GDM1 (cell line): ENCODE measurements around the gene COX19.
"Not testable (repeated sequence)": the region's sequence is repeated elsewhere in the genome, so short reads cannot be mapped to it uniquely, and the experiment has no call there.

ENCODE experiments used
- DNase-seq: peaks from one replicate; lab custom pipeline; 2025; lab: John Stamatoyannopoulos, UW

The COX19 gene

DNA sequence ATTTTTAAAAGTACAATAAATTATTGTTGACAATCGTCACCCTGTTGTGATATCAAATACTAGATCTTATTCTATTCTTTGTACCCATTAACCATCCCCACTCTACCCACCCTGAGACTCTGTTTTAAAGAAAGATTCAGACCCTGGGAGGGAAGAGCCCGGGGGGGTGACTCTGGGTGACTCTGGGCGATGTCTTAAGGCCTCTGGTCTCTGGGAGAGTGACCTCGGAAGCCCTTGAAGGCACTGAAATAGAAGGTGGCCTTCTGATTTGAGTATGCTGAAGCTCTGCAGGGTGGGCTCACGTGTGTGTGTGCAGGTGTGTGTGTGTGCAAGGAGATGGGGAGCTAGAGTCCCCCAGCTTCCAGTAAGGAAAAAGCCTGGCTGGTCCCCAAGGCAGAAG, 30.6 kb downstream of the COX19 start:
- no peak for DNase-seq

DNA sequence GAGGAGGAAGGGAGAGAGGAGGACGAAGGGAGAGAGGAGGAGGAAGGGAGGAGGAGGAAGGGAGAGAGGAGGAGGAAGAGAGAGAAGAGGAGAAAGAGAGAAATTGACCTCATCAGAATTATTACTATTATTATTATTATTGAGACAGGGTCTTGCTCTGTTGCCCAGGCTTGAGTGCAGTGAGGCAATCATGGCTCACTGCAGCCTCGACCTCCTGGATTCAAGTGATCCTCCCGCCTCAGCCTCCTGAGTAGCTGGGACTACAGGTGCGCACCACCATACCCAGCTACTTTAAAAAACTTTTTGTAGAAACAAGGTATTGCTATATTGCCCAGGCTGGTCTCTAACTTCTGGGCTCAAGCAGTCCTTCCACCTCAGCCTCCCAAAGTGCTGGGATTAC, 31.6 kb downstream of the COX19 start:
- DNase-seq = not testable (repeated sequence)

DNA sequence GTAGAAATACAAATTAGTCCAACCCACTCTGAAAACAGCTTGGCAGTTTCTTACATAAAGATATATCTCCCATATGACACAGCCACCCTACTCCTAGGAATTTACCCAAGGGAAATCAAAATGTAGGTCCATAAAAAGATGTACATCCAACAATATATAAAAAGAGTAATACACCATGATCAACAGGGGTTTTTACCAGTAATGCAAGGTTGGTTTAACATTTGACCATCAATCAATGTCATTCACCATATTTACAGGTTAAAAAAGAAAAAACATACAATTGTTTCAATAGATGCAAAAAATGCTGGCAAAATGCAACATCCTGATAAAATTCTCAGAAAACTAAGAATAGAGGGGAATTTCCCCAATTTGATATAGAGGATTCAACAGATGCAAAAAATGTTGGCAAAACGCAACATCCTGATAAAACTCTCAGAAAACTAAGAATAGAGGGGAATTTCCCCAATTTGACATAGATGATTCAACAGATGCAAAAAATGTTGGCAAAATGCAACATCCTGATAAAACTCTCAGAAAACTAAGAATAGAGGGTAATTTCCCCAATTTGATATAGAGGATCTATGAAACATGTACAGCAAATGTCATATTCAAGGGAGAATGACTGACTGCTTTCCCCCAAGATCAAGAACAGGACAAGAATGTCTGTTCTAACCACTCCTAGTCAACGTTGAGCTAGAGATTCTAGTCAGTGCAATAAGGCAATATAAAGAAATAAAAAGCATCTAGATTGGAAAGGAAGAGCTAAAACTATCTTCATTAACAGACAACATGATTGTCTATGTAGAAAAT, 34.5 kb downstream of the COX19 start:
- no peak for DNase-seq

DNA sequence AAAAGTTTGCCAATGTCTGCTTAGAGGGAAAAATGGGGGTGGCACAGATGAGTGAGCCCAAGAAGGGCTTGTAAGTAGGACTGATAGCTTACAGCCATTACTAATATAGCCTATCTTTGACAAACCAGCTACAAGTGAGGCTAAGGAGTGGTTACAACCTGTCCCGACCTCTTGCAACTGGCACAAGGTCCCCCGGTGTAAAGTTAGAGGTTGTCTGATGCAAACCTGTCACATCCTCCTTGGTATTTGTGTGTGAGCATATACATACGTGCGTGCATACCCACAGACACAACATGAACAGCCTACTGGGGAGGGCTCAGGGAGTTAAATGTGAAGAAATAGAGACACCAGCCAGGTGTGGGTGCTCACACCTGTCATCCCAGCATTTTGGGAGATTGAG, 35.5 kb downstream of the COX19 start:
- DNase-seq = no peak

DNA sequence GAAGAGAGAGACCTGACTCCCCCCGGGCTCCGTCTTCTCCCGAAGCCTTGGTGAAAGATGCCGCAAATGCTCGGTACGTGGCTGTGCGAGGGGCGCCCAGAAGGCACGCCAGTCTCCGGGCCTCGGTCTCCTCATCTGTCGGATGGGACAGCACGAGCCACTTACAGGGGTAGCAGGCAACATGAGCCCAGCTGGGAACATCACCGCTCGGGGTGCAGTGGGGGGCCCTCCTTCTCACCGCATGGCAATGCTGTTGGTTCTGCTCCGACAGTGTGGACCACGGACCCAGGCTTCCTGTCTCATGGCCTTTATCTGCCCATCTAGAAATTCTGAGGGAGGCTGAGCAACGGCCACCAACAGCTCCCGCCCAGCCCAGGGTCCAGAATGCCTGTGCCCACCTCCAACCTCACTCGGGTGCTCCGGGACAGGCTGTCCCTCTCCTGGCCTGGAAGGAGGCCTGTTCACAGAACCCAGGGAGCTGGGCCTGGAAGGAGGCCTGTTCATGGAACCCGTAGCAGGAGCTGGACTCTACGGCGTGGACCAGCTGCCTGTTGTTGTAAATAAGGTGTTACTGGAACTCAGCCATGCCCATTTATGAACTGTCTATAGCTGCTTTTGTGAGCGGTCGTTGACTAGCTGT, 36.7 kb downstream of the COX19 start:
- no peak for DNase-seq

DNA sequence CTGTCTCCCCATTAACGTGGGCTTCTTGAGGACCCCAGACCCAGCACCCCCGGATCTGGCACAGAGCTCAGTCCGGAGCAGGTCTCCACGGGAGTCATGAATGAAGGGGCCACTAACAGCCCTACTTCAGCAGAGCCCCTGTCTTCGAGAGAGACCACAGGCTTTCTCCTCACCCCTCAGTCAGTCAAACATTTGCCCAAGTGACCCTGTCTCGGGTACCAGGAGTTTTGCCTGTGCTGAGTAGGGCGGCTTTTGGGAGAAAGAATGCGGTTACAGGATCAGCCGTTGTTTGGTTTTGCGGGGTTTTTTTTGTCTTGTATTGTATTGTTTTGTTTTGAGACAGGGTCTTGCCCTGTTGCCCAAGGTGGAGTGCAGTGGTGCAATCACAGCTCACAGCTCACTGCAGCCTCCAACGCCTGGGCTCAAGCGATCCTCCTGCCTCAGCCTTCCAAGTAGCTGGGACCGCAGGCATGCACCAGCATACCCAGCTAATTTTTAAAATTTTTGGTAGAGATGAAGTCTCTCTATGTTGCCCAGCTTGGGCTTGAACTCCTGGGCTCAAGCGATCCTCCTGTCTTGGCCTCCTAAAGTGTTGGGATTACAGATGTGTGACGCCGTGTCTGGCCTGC, 37.4 kb downstream of the COX19 start:
- no peak for DNase-seq

DNA sequence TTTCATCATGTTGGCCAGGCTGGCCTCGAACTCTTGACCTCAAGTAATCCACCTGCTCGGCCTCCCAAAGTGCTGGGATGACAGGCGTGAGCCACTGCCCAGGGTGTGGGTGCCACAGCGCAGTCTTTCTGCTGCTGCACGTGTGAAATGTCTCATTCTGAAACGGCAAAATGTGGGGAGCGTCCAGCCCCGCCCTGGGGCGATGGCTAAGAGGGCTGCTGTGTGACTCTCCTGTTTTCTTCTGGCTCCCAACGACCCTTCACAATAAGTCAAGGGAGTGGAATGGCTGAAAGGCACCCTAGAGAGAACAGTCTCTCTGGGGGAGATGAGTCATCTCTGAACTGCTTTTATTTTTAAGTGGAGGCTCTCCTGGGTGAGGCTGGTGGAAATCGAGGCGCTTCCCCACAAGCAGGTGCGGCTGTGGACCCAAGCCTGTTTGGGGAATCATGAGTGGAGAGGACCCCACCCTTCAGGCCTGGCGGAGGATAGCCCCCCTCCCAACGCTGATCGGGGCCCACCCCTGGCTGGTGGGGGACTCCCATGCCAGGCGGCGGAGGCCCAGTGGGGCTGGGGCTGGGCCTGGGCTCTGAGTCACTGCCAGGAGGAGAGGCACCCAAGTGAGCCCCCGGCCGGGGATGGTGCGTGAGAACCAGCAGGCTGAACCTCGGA, 38.8 kb downstream of the COX19 start:
- DNase-seq = no peak

DNA sequence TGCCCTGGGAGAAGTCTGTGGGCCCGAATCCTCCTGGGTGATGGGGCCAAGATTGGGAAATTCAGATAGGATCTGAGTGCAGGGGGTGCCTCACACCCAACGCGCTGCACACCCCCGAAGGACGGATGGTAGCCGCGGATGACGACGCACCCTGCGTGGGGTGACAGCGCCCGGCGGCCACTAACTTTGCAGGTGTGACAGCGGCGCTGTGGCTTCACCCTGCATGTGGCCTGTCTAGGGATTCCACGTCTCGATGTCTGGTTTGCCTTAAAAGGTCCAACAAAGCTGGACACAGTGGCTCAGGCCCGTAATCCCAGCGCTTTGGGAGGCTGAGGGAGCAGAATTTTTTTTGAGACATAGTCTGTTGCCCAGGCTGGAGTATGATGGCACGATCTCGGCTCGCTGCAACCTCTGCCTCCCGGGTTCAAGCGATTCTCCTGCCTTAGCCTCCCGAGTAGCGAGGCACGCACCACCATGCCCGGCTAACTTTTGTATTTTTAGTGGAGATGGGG, 39.4 kb downstream of the COX19 start:
- no peak for DNase-seq

DNA sequence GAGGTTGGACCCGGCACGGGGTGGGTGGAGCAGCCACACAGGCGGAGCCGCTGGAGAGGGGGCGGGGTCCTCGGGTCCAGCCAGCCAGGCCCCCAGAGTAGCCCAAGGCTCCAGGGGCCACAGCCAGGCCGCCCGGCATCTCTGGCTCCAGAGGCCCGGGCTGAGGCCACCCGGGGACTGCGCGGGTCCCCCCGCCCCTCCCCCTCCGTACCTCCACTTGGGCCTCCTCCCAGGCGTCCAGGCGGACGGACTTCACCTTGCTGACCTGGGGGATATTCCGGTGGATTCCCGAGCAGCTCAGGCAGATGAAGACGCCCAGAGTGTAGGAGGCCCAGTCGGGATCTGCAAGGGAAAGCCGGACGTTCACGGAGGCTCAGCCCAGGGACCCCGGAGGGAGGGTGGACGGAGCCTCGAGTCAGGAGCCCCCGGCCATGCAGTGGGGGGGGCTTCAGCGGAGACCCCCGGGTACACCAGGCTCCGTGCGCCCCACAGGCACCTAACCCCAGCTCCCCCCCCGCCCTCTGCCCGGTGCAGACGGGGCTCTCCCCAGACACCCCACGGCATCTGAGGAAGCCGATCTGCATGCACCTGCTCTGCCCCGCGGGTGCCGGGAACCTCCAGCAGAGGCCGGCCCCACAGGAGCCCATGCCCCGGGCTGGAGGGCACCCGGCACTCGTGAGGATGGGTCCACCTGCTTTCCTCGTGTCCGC, 40.0 kb downstream of the COX19 start:
- DNase-seq = no peak

DNA sequence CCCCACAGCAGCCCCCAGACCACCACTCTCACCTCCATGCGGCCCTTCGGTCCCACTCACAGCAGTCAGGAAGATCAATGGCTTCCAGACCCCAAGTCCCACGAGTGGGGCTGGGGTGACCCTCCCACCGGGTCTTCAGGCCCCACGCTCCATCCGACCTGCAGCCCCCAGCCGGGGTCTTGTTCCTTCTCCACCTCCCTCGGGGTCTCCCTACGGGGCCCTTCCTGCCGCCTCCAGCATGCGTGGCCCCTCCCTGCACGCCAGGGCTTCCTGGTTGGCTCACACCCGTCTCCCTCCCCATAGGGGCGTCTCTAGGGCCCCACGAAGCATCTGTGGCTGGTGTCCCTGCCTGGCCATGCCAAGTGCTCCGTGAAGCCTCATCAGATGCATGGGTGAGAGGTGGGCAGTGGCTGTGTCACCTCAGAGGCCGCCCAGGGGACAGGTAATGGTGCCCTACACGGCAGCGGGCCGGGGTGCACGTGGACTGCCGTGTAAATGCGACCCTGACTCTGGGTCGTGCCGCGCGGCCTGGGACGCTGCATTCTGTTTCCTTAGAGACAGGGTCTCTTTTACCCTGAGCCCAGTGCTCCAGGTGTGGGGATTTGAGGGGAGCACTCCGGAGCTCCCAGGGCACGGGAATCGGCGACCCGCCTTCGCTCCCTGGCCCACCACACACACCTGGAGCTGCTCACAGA, 40.7 kb downstream of the COX19 start:
- DNase-seq = no peak

DNA sequence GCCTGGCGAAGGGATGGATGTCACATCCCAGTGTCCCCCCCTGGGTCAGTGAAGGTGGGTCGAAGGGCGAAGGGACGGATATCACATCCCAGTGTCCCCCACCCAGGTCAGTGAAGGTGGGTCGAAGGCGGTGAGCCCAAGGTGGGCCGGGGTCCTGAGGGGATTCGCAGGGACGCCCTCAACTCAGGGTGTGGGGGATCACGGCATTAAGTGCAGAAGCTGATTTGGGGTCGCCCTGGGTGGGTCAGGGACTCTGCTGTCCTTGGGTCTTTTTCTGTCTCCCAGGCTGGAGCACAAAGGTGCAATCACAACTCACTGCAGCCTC, 42.7 kb downstream of the COX19 start:
- no peak for DNase-seq

DNA sequence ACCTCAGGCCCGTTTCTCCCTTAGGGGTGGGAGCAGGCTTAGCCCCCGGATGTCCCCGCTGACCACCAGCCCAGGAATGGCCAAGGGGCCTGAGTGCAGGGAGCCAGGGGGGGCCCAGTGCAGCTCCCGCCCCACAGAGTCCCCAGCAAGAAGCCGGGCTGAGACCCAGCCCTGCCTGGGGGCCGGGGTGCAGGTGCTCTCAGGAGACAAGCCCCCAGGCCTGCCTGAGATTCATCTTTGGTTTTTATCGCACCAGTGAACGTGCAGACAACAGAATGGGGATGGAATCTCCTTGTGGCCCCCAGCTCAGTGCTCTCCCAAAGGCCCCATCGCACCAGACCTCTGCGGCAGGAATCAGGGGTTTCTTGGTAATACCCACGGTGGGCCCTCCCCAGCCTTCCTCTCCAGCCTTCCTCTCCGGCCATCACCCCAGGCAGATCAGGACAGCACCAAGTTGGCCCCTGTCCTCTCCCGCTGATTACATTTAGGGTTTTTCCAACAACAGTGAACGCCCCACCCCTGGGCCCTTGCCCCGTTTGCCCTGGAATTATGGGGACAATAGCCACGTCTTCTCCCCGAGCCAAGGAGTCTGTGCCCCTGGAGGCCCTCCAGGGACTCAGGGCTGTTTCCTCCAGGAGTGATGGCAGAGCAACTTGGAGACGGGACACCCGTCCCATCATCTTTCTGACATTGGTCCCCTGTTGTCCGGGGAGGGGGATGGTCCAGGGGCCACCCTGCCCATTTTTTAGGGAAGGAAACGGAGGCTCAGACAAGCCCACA, 43.3 kb downstream of the COX19 start:
- DNase-seq = no peak

DNA sequence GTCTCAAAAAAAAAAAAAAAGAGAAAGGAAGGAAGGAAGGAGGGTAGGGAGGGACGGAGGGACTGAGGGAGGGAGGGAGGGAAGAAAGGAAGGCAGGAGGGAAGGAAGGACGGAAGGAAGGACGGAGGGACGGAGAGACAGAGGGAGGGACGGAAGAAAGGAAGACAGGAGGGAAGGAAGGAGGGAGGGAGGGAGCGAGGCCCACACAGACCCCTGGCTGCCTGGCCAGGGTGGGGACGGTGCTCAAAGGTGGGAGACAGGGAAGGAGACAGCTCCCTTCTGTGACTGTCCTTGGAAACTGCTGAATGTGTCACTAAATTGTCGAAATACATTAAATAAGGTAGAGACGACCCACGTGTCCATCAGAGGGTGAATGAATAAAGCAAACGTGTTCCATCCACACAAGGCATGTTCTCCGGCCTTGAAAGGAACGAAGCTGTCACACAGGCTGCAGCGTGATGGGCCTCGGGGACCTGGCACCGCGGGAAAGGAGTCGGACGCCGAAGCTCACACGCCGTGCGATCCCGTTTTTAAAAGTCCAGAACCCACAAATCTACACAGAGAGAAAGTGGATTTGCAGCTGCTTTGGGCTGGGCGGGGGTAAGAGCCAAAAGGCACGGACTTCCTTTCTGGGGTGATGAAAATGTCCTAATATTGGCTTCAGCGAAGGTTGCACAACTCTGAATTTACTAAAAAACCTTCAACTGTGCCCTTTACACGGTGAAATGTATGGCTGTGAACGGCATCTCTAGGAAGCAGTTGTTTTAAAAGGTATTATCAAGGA, 44.2 kb downstream of the COX19 start:
- no peak for DNase-seq

DNA sequence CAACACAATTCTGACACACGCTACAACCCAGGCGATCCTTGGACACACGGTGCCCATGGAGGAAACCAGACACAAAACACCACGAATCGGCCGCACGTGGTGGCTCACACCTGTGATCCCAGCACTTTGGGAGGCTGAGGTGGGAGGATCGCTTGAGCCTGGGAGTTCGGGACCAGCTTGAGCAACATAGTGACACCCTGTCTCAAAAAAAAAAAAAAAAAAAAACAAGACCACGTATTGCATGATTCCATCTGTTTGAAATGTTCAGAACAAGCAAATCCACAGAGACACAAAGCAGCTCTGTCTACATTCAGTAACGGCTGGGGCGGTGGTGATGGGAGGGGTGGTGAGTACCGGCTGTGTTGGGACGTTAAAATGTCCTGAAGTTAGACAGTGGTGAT, 46.0 kb downstream of the COX19 start:
- no peak for DNase-seq

DNA sequence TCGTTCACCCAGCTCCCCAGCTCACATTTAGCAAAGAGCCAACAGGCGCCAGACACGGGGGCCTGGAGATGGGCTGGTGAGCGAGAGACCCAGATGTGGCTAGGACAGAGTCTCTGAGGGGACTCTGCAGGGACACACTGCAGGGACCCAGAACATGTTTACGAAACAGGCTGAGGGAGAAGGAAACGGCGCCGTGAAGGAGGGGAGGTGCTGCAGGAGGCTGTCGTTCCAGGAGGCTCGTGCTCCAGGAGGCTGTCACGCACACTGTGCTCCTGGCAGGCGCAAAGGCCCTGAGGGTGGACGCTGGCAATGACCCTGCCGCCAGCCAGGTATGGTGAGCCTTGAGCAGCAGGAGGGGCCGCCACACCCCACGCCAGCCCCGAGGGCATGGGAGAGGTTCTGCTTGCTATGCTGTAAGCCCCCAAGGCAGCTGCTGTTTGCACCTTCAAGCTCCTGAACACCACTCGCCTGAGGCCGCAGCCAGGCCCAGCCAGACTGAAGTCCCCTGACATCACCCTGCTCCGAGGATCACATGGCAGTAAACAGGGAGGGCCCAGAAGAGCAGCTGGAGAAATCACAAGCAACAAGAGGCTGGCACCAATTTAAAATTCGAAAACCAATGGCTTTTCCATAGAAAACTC, 48.2 kb downstream of the COX19 start:
- DNase-seq = no peak

DNA sequence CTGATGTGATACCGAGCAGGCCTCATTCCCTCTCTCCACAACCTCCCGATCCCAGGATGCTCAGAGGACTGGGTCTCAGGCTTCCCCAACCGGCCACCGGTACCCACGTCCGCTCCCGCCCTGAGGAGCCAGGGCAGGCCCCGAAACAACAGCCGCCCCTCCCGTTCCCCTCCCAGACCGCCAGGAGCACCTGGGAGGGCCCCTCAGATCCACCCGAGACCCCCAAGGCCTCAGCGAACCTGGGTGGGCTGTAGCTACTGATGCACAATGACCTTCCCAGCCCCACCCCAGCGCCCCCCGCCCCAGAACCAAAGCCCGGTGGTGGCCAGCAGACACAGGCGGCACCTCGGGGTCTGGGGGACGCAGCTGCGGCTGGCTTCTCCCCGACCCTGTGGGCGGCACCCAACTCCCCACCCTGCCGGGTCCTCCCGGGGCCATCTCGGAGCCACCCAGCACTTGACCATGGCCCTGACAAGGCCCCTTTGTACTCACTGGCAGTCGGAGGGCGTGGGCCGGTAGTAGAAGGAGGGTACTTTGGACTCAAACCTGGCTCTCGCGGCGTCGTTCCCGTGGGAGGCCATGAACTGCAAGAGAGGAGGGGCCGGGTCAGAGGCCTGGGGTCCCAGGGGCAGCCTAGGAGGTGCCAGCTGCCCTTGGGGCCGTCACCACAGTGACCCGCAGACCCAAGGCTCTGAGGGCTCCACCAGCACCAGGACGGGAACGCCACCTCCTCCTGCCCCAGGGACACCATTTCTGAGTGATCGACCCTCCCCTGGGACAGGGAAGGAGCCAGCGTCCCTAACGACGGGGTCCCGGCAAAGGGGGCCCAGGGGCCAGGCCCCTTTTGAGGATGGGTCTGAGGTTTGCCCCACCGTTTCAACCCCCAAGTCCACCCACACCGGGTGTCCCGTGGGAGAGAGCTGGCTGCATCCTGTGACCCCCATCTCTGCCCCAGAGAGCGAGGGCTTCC, 49.0 kb downstream of the COX19 start:
- DNase-seq = no peak

DNA sequence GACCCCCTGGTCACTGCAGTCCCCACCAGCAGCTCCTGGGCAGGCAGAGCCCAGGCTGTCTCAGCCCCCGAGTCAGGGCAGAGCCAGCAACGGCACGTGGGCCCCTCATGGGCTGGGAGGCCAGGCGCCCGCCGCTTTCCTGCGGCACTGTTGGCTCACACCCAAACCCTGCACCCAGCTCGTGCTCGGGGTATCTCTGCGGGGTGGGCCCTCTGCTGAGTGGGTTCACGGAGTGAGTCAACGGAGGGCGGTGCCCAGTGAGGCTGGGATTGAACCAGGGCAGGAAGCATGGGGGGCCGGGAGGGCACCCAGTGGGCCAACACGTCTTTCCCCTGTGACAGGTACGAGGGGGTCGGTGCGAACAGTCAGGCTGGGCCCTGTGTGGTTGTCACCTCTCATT, 49.7 kb downstream of the COX19 start:
- DNase-seq = no peak
